Progenitor cell of endocrine pancreas (in vitro differentiated cells): ENCODE data around the gene ADAMTS7. TPM values are rescaled to one million over a fixed set of nuclear protein-coding genes. Genes with fewer than 3 reads are reported as not detected.
"Not testable (repeated sequence)": the region's sequence is repeated elsewhere in the genome, so short reads cannot be mapped to it uniquely, and the experiment has no call there.

Experiments used
- DNase-seq: peaks from one replicate; pipeline ENCODE4 v3.0.0; 2021; ENCODE audit warnings: low spot score; ENCODE audit not compliant: unreplicated experiment
- H3K27ac Mint-ChIP-seq: 2 replicates; pipeline ENCODE4 v1.8.0; 2021; ENCODE audit warnings: mild to moderate bottlenecking, moderate library complexity, mixed read lengths
- H3K27me3 Mint-ChIP-seq: 2 replicates; pipeline ENCODE4 v1.8.0; 2021; ENCODE audit warnings: mixed read lengths
- H3K36me3 Mint-ChIP-seq: 2 replicates; pipeline ENCODE4 v1.8.0; 2022; ENCODE audit warnings: mixed read lengths; ENCODE audit not compliant: insufficient read depth
- H3K4me1 Mint-ChIP-seq: 2 replicates; pipeline ENCODE4 v1.8.0; 2021; ENCODE audit warnings: low read depth, mixed read lengths
- H3K4me3 Mint-ChIP-seq: 2 replicates; pipeline ENCODE4 v1.8.0; 2021; ENCODE audit warnings: low read depth, mild to moderate bottlenecking, moderate library complexity, mixed read lengths
- H3K9me3 Mint-ChIP-seq: 2 replicates; pipeline ENCODE4 v1.8.0; 2021; ENCODE audit warnings: low read depth, mixed read lengths
- CTCF ChIP-seq: fragments of 200-600 bp; sonication (generic); IDR thresholded peaks from one replicate; pipeline ENCODE4 v1.5.0; 2021; ENCODE audit warnings: antibody characterized with exemption, mild to moderate bottlenecking; ENCODE audit not compliant: unreplicated experiment
- total RNA-seq: library from RNA; stranded (reverse); gene quantifications from 2 replicates; pipeline ENCODE4 v1.2.1, GENCODE V29; 2021

Gene ADAMTS7
- total RNA-seq, 1 donor from 2014 or later: 127 TPM

DNA sequence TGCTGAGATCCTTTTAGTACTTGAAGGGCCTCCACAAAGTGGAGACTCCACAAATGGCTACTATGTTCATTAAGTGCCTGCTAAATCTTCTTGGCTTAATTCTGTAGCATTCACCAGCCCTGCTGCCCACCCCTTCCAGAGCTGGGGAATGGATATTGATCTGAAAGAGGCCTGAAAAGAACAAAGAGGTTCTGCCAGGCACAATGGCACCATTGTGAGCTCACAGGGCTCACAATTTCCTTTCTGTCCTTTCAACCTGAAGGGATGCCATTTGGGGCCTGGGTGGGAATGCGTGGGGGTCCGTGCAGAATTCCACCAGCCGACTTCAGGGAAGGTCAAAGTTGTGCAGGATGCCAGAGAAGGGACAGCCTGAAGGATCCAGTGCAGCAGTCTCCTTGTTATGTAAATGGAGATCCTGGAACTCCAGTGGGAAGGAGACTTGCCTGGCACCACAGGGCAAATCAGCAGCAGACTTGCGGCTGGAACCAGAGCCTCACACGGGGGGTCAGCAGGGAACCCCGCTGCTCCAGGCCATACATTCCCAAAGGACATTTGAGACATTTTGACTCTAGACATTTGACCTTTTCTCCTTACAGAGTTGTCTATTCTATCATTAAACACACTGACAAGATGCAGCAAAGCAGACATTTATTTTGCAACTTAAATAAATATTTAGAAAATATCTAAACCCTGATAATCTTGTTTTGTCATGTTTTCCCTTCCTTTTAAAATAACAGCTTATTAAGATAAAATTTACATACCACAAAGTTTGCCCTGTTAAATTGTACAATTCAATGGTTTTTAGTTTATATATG is 39.9 kb upstream of the ADAMTS7 start:
- H3K9me3 Mint-ChIP-seq: peaks cover 13% of the 10 kb centered on the region
- H3K4me3 Mint-ChIP-seq: no peak overlapping the region
- peaks cover 6% of the 10 kb centered on the region for H3K36me3 Mint-ChIP-seq
- peaks cover 13% of the 10 kb centered on the region for H3K4me1 Mint-ChIP-seq
- no peak for DNase-seq
- TF ChIP-seq CTCF: no peak
- no peaks in the 10 kb centered on the region for H3K27me3 Mint-ChIP-seq
- H3K27ac Mint-ChIP-seq: peak overlapping the region; percentile 98

DNA sequence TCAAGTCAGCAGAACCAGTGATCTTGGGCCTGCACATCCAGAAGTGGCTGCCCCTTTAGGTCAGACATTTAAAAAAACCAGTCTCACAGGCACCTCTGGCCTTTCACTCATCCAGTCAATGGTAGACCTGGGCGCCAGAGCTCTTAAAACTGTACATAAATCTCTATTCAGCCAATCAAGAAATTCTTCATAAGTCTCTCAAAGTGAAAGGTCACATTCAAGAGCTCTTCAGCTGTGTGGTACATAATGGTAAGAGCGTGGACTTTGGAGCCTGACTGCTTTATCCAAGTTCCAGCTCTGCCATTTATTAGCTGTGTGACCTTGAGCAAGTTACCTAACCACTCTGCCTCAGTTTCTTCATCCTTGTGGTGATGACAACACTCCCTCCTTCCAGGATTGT is 39.1 kb upstream of the ADAMTS7 start:
- H3K4me1 Mint-ChIP-seq: peaks cover 13% of the 10 kb centered on the region
- no peak for TF ChIP-seq CTCF
- H3K36me3 Mint-ChIP-seq: peaks cover 6% of the 10 kb centered on the region
- H3K9me3 Mint-ChIP-seq: peaks cover 13% of the 10 kb centered on the region
- H3K4me3 Mint-ChIP-seq: no peak overlapping the region
- H3K27me3 Mint-ChIP-seq: no peaks in the 10 kb centered on the region
- DNase-seq: no peak
- peak overlapping the region; percentile 98 for H3K27ac Mint-ChIP-seq

GRCh38 chr15:78847387-78847906 is 36.2 kb upstream of the ADAMTS7 start:
- H3K27ac Mint-ChIP-seq: peak overlapping the region; percentile 50

DNA sequence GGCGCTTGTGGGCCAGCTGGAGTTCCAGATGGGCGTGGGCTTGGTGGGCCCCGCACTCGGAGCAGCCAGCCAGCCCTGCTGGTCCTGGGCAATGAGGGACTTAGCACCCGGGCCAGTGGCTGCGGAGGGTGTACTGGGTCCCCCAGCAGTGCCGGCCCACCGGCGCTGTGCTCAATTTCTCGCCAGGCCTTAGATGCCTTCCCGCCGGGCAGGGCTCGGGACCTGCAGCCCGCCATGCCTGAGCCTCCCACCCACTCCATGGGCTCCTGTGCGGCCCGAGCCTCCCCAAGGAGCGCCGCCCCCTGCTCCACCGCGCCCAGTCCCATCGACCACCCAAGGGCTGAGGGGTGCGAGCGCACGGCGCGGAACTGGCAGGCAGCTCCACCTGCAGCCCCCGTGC is 35.6 kb upstream of the ADAMTS7 start:
- H3K4me1 Mint-ChIP-seq: peaks cover 18% of the 10 kb centered on the region
- not testable (repeated sequence) for H3K27me3 Mint-ChIP-seq, H3K36me3 Mint-ChIP-seq, H3K4me3 Mint-ChIP-seq, H3K9me3 Mint-ChIP-seq, H3K27ac Mint-ChIP-seq, DNase-seq

More at GRCh38 chr15:78847387-78847906, 36.2 kb upstream of the ADAMTS7 start:
- DNase-seq, H3K9me3 Mint-ChIP-seq, H3K4me3 Mint-ChIP-seq, H3K36me3 Mint-ChIP-seq, H3K27me3 Mint-ChIP-seq: not testable (repeated sequence)
- peaks cover 18% of the 10 kb centered on the region for H3K4me1 Mint-ChIP-seq

GRCh38 chr15:78842519-78842918 is 31.3 kb upstream of the ADAMTS7 start:
- peaks cover 2% of the 10 kb centered on the region for H3K36me3 Mint-ChIP-seq
- no peak for DNase-seq
- H3K27ac Mint-ChIP-seq: no peak overlapping the region
- H3K4me1 Mint-ChIP-seq: peaks cover 5% of the 10 kb centered on the region
- H3K4me3 Mint-ChIP-seq: no peak overlapping the region
- peaks cover 3% of the 10 kb centered on the region for H3K9me3 Mint-ChIP-seq
- no peak for TF ChIP-seq CTCF
- H3K27me3 Mint-ChIP-seq: peaks cover 3% of the 10 kb centered on the region

DNA sequence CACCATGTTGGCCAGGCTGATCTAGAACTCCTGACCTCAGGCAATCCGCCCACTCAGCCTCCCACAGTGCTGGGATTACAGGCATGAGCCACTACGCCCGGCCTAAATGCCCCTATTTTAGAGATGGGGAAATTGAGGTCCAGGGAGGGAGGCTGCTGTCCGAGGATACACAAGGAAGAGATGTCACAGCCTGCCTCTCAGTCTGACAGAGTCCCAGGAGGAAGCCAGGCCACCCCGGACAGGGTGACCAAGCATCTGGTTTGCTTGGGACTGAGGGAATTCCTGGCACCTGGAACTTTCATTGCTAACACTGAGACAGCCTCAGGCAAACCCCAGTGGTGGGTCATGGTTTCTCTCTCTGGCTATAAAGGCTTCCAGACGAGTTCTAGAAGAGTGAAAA is 30.6 kb upstream of the ADAMTS7 start:
- no peaks in the 10 kb centered on the region for H3K36me3 Mint-ChIP-seq
- H3K27me3 Mint-ChIP-seq: peaks cover 3% of the 10 kb centered on the region
- H3K9me3 Mint-ChIP-seq: no peaks in the 10 kb centered on the region
- H3K27ac Mint-ChIP-seq: no peak overlapping the region
- peaks cover 5% of the 10 kb centered on the region for H3K4me1 Mint-ChIP-seq
- DNase-seq: no peak
- TF ChIP-seq CTCF: no peak
- no peak overlapping the region for H3K4me3 Mint-ChIP-seq
